HepG2 (cell line): ENCODE measurements around the gene KRTAP5-11. TPM values are rescaled to one million over a fixed set of nuclear protein-coding genes. Genes with fewer than 3 reads are reported as not detected.
A peak's percentile ranks its signal among the peaks of the same experiment; 100 is the strongest.

ENCODE experiments used
- ATF7 ChIP-seq, 2 experiments: fragments of 450-650 bp in 1 of 2; sonication (generic) in 1 of 2; formaldehyde crosslinking in 1 of 2; IDR thresholded peaks; 2 replicates each; pipeline versions ENCODE4 v1.4.0 to v1.6.1; 2016 to 2020; ENCODE audit warnings: antibody characterized with exemption in 1 of 2, mild to moderate bottlenecking in 1 of 2, missing genetic modification reagents in 1 of 2
- CREB3 ChIP-seq: sonication (generic); formaldehyde crosslinking; IDR thresholded peaks from 2 replicates; pipeline ENCODE4 v1.5.0; 2020; ENCODE audit warnings: missing genetic modification reagents
- GMEB1 ChIP-seq: sonication (generic); formaldehyde crosslinking; IDR thresholded peaks from 2 replicates; pipeline ENCODE4 v1.5.1; 2020; ENCODE audit warnings: missing genetic modification reagents, mild to moderate bottlenecking, borderline replicate concordance
- GRHL1 ChIP-seq: sonication (generic); formaldehyde crosslinking; conservative IDR thresholded peaks from 2 replicates; pipeline ENCODE4 v1.8.0; 2022; ENCODE audit warnings: missing genetic modification reagents
- MAX ChIP-seq: IDR thresholded peaks from 2 replicates; pipeline ENCODE4 v1.6.1; 2012; ENCODE audit warnings: inconsistent platforms
- PAXIP1 ChIP-seq: sonication (generic); formaldehyde crosslinking; conservative IDR thresholded peaks from 2 replicates; pipeline ENCODE4 v1.4.0; 2020; ENCODE audit warnings: mild to moderate bottlenecking, missing genetic modification reagents, moderate library complexity
- SUZ12 ChIP-seq: fragments of 150-350 bp; IDR thresholded peaks from 2 replicates; pipeline ENCODE4 v1.6.1; 2014; ENCODE audit warnings: low read depth, low read length
- ZNF317 ChIP-seq: sonication (generic); formaldehyde crosslinking; IDR thresholded peaks from 2 replicates; pipeline ENCODE4 v1.5.0; 2020; ENCODE audit warnings: mild to moderate bottlenecking, missing genetic modification reagents
- ZNF430 ChIP-seq: sonication (generic); formaldehyde crosslinking; IDR thresholded peaks from 2 replicates; pipeline ENCODE4 v1.9.0; 2021; ENCODE audit warnings: mild to moderate bottlenecking, missing genetic modification reagents
- polyA plus RNA-seq, 8 experiments: library from polyadenylated mRNA; depleted of rRNA in 3 of 8; stranded (reverse) in 7 of 8; unstranded in 1 of 8; fragments of >200 nt; fragmentation: Illumina TruSeq in 4 of 8; extraction: Trizol in 4 of 8; gene quantifications; 2 replicates each; pipeline versions ENCODE4 v1.2.1 to v1.2.3, GENCODE V29; 2011 to 2016; ENCODE audit warnings: low read depth in 4 of 8, missing spikeins in 1 of 8, mixed read lengths in 1 of 8; ENCODE audit not compliant: insufficient read depth in 1 of 8
- total RNA-seq, 5 experiments: library from RNA; depleted of rRNA; stranded (reverse); fragments of >200 nt; fragmentation: Illumina TruSeq; extraction: Trizol; gene quantifications; 2 replicates each; pipeline ENCODE4 v1.2.3, GENCODE V29; 2016; ENCODE audit warnings: low read depth in 1 of 5

KRTAP5-11 gene
- total and polyA plus RNA-seq, 2 of the 13 experiments (the other 11 are each of a cell fraction or from before 2014, with no cell fraction given), result not detected

- TF ChIP-seq PAXIP1 (CRISPR knock-in tag) (0 out of 2 replicates have a peak, but pooled peaks have one; percentile 13), CREB3 (no peak), GRHL1 (CRISPR knock-in tag) (no peak), ZNF430 (CRISPR knock-in tag) (no peak), ATF7 (IDR thresholded peaks at IDR 0.05) (no peak), ATF7 (CRISPR knock-in tag; IDR thresholded peaks at IDR 0.05) (no peak), ZNF317 (0 out of 2 replicates have a peak, but pooled peaks have one; percentile 19), GMEB1 (CRISPR knock-in tag) (no peak), MAX (peak; percentile 78), SUZ12 (no peak)
Observed at GRCh38 chr11:71580057-71581003, 2.3 kb downstream of the KRTAP5-11 start (continued).
